ENCODE results near the gene TRIM72. TPM values are rescaled to one million over a fixed set of nuclear protein-coding genes. Genes with fewer than 3 reads are reported as not detected.

TRIM72 gene
- total and polyA plus RNA-seq, 2 of the 4 experiments (the other 2 are of a cell fraction) = not detected

DNA sequence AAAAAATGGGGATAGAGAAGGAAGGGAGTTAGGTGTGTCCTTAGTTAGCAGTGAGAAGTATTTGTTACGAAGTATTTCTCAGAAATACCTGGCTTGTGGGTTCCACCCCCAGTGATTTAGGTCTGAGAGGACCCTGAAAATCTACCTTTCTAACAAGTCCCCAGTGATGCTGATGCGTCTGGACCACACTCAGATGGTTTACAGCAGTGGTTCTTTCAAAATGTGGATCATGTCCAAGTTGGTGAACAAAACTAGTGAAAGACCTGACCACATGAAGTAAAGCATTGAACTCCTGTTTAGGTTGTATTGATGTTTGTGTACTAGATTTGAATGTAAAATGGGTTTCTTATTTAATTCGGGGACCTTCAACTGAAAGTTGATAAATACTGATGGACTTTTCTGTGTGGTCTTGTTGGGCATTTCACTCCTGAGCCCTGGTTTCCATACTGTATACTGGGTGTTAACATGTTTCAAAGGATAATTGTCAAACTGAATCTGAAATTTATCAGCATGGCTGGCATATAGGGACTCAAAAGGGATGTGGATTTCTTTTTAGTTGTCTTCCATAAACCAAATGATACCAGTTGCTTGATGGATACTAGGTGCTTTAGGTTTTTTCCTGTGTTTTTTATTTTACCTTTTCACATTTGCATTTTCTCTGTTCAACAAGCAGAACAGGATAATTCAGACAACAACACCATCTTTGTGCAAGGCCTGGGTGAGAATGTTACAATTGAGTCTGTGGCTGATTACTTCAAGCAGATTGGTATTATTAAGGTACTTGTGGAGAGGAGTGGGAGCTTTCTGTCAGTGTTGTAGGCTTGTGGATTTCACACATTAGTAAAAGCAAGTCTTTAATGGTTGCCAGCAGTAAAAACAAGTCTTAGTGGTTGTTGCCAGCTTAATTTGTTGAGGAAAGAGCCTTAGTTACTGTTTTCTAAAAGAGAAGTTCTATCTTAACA lies 25.2 kb upstream of the TRIM72 start:
- DNase-seq (no peak), ATAC-seq (ENCODE audit: low read depth) (no peak)
- H3K18ac ChIP-seq (ENCODE audit: low read depth, low read length) = no peak overlapping the region
- no peak overlapping the region for H3K14ac ChIP-seq (replicated peaks; ENCODE audit: low read depth, low read length)
- no peak overlapping the region for H3K56ac ChIP-seq (ENCODE audit: extremely low read depth, insufficient read depth, low read length)
- H4K20me1 ChIP-seq (ENCODE audit: insufficient read depth, low read length) = peaks cover 92% of the 10 kb centered on the region
- no peak overlapping the region for H3K4ac ChIP-seq (ENCODE audit: low read depth, low read length)
- no peak overlapping the region for H2AK5ac ChIP-seq (ENCODE audit: low read depth, low read length)
- no peak overlapping the region for H4K91ac ChIP-seq (ENCODE audit: insufficient read depth, low read depth, low read length)
- peaks cover 6% of the 10 kb centered on the region; the same call in 1 of the 2 replicates for H3K9me1 ChIP-seq (ENCODE audit: insufficient read depth, low read length)
- no peaks in the 10 kb centered on the region for H3K9me3 ChIP-seq (ENCODE audit: control insufficient read depth, insufficient read depth, low read length)
- intact Hi-C loops (cut with micrococcal nuclease) (loop anchor here (10.0 kb wide), 1 partner anchor 686 kb away; the partner anchor contains the start of gene ZNF267), in situ Hi-C loops (cut with MboI; ENCODE audit: low sequenced_read_pairs) (no loop called here), dilution Hi-C loops (cut with HindIII; ENCODE audit: low sequenced_read_pairs, unreplicated experiment) (no loop called here)
- H2BK20ac ChIP-seq (ENCODE audit: low read depth, low read length) = no peak overlapping the region
- peaks cover 65 to 91% of the 10 kb centered on the region in 2 experiments for H3K79me1 ChIP-seq (ENCODE audit: low read depth in 1 of 2, low read length in 2 of 2)
- no peak overlapping the region for H3K4me3 ChIP-seq (ENCODE audit: insufficient read depth, low read depth, low read length)
- H3K36me3 ChIP-seq (ENCODE audit: control insufficient read depth, insufficient read depth, low read length) = peaks cover 91% of the 10 kb centered on the region
- no peak overlapping the region for H2BK15ac ChIP-seq (ENCODE audit: low read depth, low read length)
- no peak for TF ChIP-seq RCOR1 (IDR thresholded peaks at IDR 0.05; ENCODE audit: insufficient replicate concordance, low read length)
- TF ChIP-seq POLR2A (IDR thresholded peaks at IDR 0.05; ENCODE audit: low read depth, low read length) = peak; percentile 20; the same call in 1 of the 2 replicates
- H2BK120ac ChIP-seq (ENCODE audit: low read depth, low read length) = no peak overlapping the region
- no TSS peak for BruUV-seq (replicated peaks)
- ChIA-PET CTCF (no interaction called here), POLR2A (ENCODE audit: unreplicated experiment) (no interaction called here)
- H2AK9ac ChIP-seq (replicated peaks; ENCODE audit: low read depth, low read length, poor library complexity) = no peak overlapping the region
- H3K27ac ChIP-seq (ENCODE audit: insufficient read depth, low read length) = no peak overlapping the region
- no peak overlapping the region for H3K9ac ChIP-seq (ENCODE audit: low read depth, low read length)
- no peak overlapping the region for H2AFZ ChIP-seq (replicated peaks; ENCODE audit: low read length, poor library complexity)
- H3K23ac ChIP-seq (ENCODE audit: low read depth, low read length) = no peak overlapping the region
- no peak overlapping the region for H4K8ac ChIP-seq (ENCODE audit: low read depth in 2 of 2, low read length in 2 of 2)
- H2BK5ac ChIP-seq (ENCODE audit: low read depth, low read length, poor library complexity, severe bottlenecking) = no peak overlapping the region
- no peak overlapping the region for H4K5ac ChIP-seq (ENCODE audit: low read depth, low read length)
- no peak overlapping the region for H3K4me2 ChIP-seq (ENCODE audit: low read depth, low read length)
- no peaks in the 10 kb centered on the region for H3K27me3 ChIP-seq (ENCODE audit: control insufficient read depth, insufficient read depth, low read length)
- whole genome bisulfite sequencing, 2 experiments (ENCODE audit: extremely low coverage in 2 of 2, insufficient read length in 1 of 2) = 100% methylated on average over 1 of the region's 3 CpGs; no CpG with 5 or more reads in 1 of the 2 experiments
- H3K4me1 ChIP-seq (ENCODE audit: control insufficient read depth, insufficient read depth, low read length) = no peaks in the 10 kb centered on the region
